Smooth muscle cell (in vitro differentiated cells): ENCODE measurements around the gene TGFBR1. TPM values are rescaled to one million over a fixed set of nuclear protein-coding genes. Genes with fewer than 3 reads are reported as not detected.

Experiments
- DNase-seq: peaks from one replicate; lab custom pipeline; 2025; ENCODE audit not compliant: unreplicated experiment; lab: John Stamatoyannopoulos, UW
- H2AFZ ChIP-seq: fragments of 200-600 bp; sonication (generic); 2 replicates; pipeline ENCODE4 v1.6.0; 2016; ENCODE audit warnings: antibody characterized with exemption, low read depth, mild to moderate bottlenecking
- H3F3A ChIP-seq: fragments of 200-600 bp; sonication (generic); 2 replicates; pipeline ENCODE4 v1.6.0; 2017; ENCODE audit warnings: antibody characterized with exemption, low read depth
- H3K27ac ChIP-seq: fragments of 200-600 bp; sonication (generic); 2 replicates; pipeline ENCODE4 v1.5.1; 2016; ENCODE audit warnings: low read depth, mild to moderate bottlenecking
- H3K27me3 ChIP-seq: fragments of 200-600 bp; sonication (generic); 2 replicates; pipeline ENCODE4 v1.6.1; 2016; ENCODE audit warnings: low read depth, mild to moderate bottlenecking
- H3K36me3 ChIP-seq: fragments of 200-600 bp; sonication (generic); 2 replicates; pipeline ENCODE4 v1.5.1; 2016; ENCODE audit warnings: low read depth
- H3K4me1 ChIP-seq: fragments of 200-600 bp; sonication (generic); 2 replicates; pipeline ENCODE4 v1.5.1; 2016; ENCODE audit warnings: low read depth
- H3K4me2 ChIP-seq: fragments of 200-600 bp; sonication (generic); 2 replicates; pipeline ENCODE4 v1.6.0; 2016; ENCODE audit warnings: mild to moderate bottlenecking
- H3K4me3 ChIP-seq: fragments of 200-600 bp; sonication (generic); 2 replicates; pipeline ENCODE4 v1.5.1; 2016; ENCODE audit warnings: mild to moderate bottlenecking
- H3K79me2 ChIP-seq: fragments of 200-600 bp; sonication (generic); 2 replicates; pipeline ENCODE4 v1.6.0; 2016; ENCODE audit warnings: low read depth, mild to moderate bottlenecking
- H3K9ac ChIP-seq: fragments of 200-600 bp; sonication (generic); 2 replicates; pipeline ENCODE4 v1.6.0; 2016; ENCODE audit warnings: low read depth
- H3K9me3 ChIP-seq: fragments of 200-600 bp; sonication (generic); replicated peaks from 2 replicates; pipeline ENCODE4 v1.5.1; 2016; ENCODE audit warnings: low read depth
- H4K20me1 ChIP-seq: fragments of 200-600 bp; sonication (generic); 2 replicates; pipeline ENCODE4 v1.6.0; 2016; ENCODE audit warnings: low read depth
- WGBS: methylation state at CpG from one replicate; pipeline ENCODE4 v1.1.7; 2016; ENCODE audit warnings: low lambda C conversion rate; 5-methylcytosine and 5-hydroxymethylcytosine counted together
- polyA plus RNA-seq: library from polyadenylated mRNA; unstranded; fragments of >200 nt; fragmentation: Nextera tagmentation; extraction: Ambion mirVana; gene quantifications from 2 replicates; pipeline ENCODE4 v1.2.1, GENCODE V29; 2016
- total RNA-seq: library from RNA; depleted of rRNA; stranded (reverse); fragments of >200 nt; gene quantifications from 2 replicates; pipeline ENCODE4 v1.2.3, GENCODE V29; 2014
- TF ChIP-seq, protein P1 (sequence below): fragments of 200-600 bp; sonication (generic); IDR thresholded peaks from 2 replicates; pipeline ENCODE4 v1.5.1; 2017; ENCODE audit warnings: borderline replicate concordance, mild to moderate bottlenecking, antibody characterized with exemption; ENCODE audit not compliant: insufficient read depth, poor library complexity, severe bottlenecking

TGFBR1 gene
- total and polyA plus RNA-seq, 2 experiments from 2014 or later: 87.8 to 240 TPM

DNA sequence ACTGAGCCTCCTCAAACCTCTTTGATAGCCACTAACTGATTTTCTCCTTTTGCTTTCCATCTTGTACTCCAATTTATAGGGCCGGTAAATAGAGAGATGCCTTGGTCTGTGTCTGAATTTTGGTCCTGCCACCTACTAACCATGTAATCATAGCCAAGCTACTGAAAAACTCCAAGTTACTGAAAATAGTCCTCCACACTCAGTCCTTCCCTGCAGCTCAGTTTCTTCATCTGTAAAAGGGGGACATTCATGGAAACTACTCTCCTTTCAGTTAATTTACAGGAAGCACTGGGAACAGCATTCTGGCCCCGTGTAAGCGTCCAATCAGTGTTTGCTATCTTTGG lies 30.0 kb upstream of the TGFBR1 start:
- Histone ChIP-seq H3K9me3 (no peaks in the 10 kb centered on the region), H3K27ac (peak overlapping the region; percentile 83), H3F3A (peaks cover 34% of the 10 kb centered on the region), H4K20me1 (no peaks in the 10 kb centered on the region), H3K79me2 (no peaks in the 10 kb centered on the region), H3K27me3 (no peaks in the 10 kb centered on the region), H2AFZ (no peak overlapping the region), H3K4me2 (peak overlapping the region; percentile 54), H3K9ac (peak overlapping the region; percentile 30), H3K4me1 (no peaks in the 10 kb centered on the region), H3K36me3 (no peaks in the 10 kb centered on the region), H3K4me3 (no peak overlapping the region)
- TF ChIP-seq, protein P1, sequence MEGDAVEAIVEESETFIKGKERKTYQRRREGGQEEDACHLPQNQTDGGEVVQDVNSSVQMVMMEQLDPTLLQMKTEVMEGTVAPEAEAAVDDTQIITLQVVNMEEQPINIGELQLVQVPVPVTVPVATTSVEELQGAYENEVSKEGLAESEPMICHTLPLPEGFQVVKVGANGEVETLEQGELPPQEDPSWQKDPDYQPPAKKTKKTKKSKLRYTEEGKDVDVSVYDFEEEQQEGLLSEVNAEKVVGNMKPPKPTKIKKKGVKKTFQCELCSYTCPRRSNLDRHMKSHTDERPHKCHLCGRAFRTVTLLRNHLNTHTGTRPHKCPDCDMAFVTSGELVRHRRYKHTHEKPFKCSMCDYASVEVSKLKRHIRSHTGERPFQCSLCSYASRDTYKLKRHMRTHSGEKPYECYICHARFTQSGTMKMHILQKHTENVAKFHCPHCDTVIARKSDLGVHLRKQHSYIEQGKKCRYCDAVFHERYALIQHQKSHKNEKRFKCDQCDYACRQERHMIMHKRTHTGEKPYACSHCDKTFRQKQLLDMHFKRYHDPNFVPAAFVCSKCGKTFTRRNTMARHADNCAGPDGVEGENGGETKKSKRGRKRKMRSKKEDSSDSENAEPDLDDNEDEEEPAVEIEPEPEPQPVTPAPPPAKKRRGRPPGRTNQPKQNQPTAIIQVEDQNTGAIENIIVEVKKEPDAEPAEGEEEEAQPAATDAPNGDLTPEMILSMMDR: no peak
- DNase-seq: no peak
- WGBS: 68% methylated on average over 3 of the region's 3 CpGs

DNA sequence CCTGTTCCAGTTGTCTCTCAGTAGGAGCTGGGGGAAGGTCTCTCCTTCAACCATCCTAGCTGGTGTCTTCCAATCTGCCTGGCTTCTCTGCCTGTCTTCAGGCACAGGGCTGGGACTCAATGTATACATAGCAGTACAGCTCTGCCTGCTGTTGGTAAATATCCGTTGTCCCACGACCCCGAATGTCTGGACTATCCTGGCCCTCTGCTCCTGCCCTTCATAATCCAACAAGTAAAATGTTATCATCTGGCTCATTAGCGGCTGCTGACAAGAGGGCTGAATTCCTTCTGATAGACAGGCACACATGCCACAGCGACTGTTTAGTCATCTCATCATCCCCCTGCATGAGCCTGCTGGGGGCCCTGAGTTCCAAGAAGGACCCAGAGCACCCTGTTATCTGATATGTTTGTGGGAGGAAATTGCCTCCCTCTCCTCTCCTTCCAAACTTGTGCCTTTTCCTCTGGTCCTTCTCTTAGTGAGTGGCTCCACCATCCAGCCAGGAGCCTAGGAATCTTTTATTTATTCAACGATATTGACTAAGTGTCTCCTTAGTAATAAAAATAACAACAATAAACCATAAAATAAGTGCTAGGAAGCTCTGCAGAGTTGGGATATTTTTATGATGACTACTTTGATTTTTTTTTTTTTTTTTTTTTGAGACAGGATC lies 29.5 kb upstream of the TGFBR1 start:
- no peak overlapping the region for H3K4me3 ChIP-seq
- H3K27me3 ChIP-seq: no peaks in the 10 kb centered on the region
- no peaks in the 10 kb centered on the region for H4K20me1 ChIP-seq
- peak overlapping the region; percentile 83 for H3K27ac ChIP-seq
- no peaks in the 10 kb centered on the region for H3K4me1 ChIP-seq
- H2AFZ ChIP-seq: no peak overlapping the region
- no peak for DNase-seq
- TF ChIP-seq, protein P1: no peak
- WGBS: 11% methylated on average over 6 of the region's 6 CpGs
- H3F3A ChIP-seq: peaks cover 29% of the 10 kb centered on the region
- no peaks in the 10 kb centered on the region for H3K79me2 ChIP-seq
- peak overlapping the region; percentile 54 for H3K4me2 ChIP-seq
- H3K36me3 ChIP-seq: no peaks in the 10 kb centered on the region
- H3K9me3 ChIP-seq: no peaks in the 10 kb centered on the region
- H3K9ac ChIP-seq: peak overlapping the region; percentile 30

DNA sequence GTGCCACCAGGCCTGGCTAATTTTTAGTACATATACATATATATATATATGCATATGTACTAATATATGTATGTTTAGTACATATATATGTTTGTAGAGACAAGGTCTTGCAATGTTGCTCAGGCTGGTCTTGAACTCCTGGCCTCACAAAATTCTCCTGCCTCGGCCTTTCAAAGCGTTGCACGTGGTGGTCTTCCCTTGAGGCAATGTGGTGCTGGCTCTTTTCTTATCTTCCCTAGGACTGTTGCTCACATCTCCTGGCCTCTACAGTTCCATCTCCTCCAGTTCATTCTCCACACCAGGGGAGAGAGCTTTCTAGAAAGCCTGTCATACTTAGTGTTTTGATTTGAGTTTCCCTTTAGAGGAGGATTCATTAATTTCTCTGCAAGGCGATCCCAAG lies 28.9 kb upstream of the TGFBR1 start:
- no peak overlapping the region for H3K4me2 ChIP-seq
- WGBS: 84% methylated on average over 4 of the region's 4 CpGs
- peak overlapping the region; percentile 83 for H3K27ac ChIP-seq
- H3K79me2 ChIP-seq: no peaks in the 10 kb centered on the region
- TF ChIP-seq, protein P1: no peak
- no peaks in the 10 kb centered on the region for H3K36me3 ChIP-seq
- H3K9me3 ChIP-seq: no peaks in the 10 kb centered on the region
- peaks cover 23% of the 10 kb centered on the region for H3F3A ChIP-seq
- no peak overlapping the region for H3K4me3 ChIP-seq
- H4K20me1 ChIP-seq: no peaks in the 10 kb centered on the region
- no peak overlapping the region for H2AFZ ChIP-seq
- no peak for DNase-seq
- H3K4me1 ChIP-seq: no peaks in the 10 kb centered on the region
- no peaks in the 10 kb centered on the region for H3K27me3 ChIP-seq
- H3K9ac ChIP-seq: no peak overlapping the region
